Liver (tissue), 3 donors: Measurements from ENCODE around the gene FMN2.

Experiments used
- GABPA ChIP-seq, 2 donors: IDR thresholded peaks in 1 of 2; conservative IDR thresholded peaks in 1 of 2; 2 replicates each; pipeline ENCODE4 v1.6.1; 2016; ENCODE audit warnings: antibody characterized with exemption in 2 of 2, mild to moderate bottlenecking in 1 of 2, moderate library complexity in 1 of 2
- TF ChIP-seq, protein P1 (sequence below): fragments of 150-350 bp; IDR thresholded peaks from 2 replicates; pipeline ENCODE4 v1.5.1; 2017; ENCODE audit warnings: improper control_type of control experiment, low read depth, low read length; ENCODE audit not compliant: missing input control
- donor health status: healthy.
- donor health status: healthy.

DNA sequence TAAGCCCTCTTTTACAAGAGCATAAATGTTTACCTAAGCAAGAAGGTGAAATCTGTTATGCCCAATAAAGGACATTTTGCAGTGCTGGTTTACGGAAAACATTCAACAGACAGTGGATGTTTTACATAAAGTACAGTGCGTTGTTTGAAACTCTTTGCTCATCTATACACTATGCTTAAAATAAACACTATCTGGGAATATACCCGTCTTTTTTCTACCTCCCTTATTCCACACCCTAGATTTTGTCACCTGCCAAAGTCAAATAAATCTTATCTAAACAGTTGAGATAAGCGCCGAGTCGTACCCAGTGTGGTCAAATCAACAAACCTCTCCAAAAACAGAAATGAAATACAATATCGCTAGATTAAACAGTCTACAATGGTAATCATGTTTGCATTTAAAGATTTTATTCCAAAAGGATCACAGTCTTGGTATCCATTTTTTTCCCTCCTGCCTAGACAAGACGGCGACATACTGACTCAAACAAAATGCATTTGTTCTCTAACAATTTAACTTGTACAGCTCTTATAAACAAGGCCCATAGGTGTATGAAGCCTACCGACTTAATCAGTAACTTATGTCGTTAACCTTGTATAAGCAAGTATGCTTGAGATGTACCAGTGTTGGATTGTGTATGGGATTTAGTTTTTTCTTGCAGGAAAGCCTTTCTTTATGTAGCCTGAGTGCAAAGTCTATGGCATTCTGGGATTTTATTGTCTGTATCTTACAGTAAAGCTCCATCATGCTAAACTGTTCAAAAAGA is 189.1 kb downstream of the FMN2 start:
- TF ChIP-seq, protein P1, sequence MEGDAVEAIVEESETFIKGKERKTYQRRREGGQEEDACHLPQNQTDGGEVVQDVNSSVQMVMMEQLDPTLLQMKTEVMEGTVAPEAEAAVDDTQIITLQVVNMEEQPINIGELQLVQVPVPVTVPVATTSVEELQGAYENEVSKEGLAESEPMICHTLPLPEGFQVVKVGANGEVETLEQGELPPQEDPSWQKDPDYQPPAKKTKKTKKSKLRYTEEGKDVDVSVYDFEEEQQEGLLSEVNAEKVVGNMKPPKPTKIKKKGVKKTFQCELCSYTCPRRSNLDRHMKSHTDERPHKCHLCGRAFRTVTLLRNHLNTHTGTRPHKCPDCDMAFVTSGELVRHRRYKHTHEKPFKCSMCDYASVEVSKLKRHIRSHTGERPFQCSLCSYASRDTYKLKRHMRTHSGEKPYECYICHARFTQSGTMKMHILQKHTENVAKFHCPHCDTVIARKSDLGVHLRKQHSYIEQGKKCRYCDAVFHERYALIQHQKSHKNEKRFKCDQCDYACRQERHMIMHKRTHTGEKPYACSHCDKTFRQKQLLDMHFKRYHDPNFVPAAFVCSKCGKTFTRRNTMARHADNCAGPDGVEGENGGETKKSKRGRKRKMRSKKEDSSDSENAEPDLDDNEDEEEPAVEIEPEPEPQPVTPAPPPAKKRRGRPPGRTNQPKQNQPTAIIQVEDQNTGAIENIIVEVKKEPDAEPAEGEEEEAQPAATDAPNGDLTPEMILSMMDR, result no peak
- TF ChIP-seq GABPA (IDR thresholded peaks at IDR 0.05 in 1 of 2, conservative IDR thresholded peaks at IDR 0.05 in 1 of 2), result no peak
